Ascending aorta (tissue), 2 donors: ENCODE data around the gene ZNF423. TPM values are rescaled to one million over a fixed set of nuclear protein-coding genes. Genes with fewer than 3 reads are reported as not detected.

Experiments used
- DNase-seq, 2 donors: peaks; one replicate each; pipeline ENCODE4 v3.0.0-alpha.2; 2019; ENCODE audit warnings: low spot score in 2 of 2
- H3K27ac ChIP-seq, 2 donors: fragments of 200-600 bp; sonication (generic); one replicate each; pipeline ENCODE4 v1.5.1; 2016 to 2017; ENCODE audit warnings: mild to moderate bottlenecking in 1 of 2
- H3K27me3 ChIP-seq: fragments of 200-600 bp; sonication (generic); one replicate; pipeline ENCODE4 v1.5.1; 2017
- H3K36me3 ChIP-seq, 2 donors: fragments of 200-600 bp; sonication (generic); one replicate each; pipeline ENCODE4 v1.5.1; 2016
- H3K4me1 ChIP-seq, 2 donors: fragments of 200-600 bp; sonication (generic); one replicate each; pipeline ENCODE4 v1.5.1; 2016 to 2017; ENCODE audit warnings: mild to moderate bottlenecking in 1 of 2
- H3K4me3 ChIP-seq, 2 donors: fragments of 200-600 bp; sonication (generic); one replicate each; pipeline ENCODE4 v1.5.1; 2016 to 2017; ENCODE audit warnings: mild to moderate bottlenecking in 1 of 2
- H3K9me3 ChIP-seq, 2 donors: fragments of 200-600 bp; sonication (generic); one replicate each; pipeline ENCODE4 v1.5.1; 2016
- CTCF ChIP-seq, 3 experiments: fragments of 200-600 bp in 2 of 3; fragments of 450-650 bp in 1 of 3; sonication (generic) in 2 of 3; IDR thresholded peaks; one replicate each; pipeline ENCODE4 v1.5.1; 2016 to 2019; ENCODE audit warnings: antibody characterized with exemption in 3 of 3, mild to moderate bottlenecking in 1 of 3, moderate library complexity in 1 of 3
- intact Hi-C: fragments of 100-400 bp; cut with DNase I; formaldehyde crosslinking; loops from one replicate; pipeline ENCODE4 v1.15.1; 2023
- total RNA-seq: library from RNA; depleted of rRNA; stranded (reverse); fragments of >200 nt; gene quantifications from one replicate; pipeline ENCODE4 v1.1.0, GENCODE V29; 2016

The ZNF423 gene
- total RNA-seq, 1 donor from 2014 or later = 42.9 TPM

GRCh38 chr16:49730772-49731171, 125.1 kb downstream of the ZNF423 start:
- Histone ChIP-seq H3K9me3 (peaks cover 7 to 8% of the 10 kb centered on the region in 2 donors), H3K4me1 (no peaks in the 10 kb centered on the region), H3K27ac (no peak overlapping the region), H3K27me3 (no peaks in the 10 kb centered on the region), H3K4me3 (no peak overlapping the region), H3K36me3 (peaks cover 4 to 11% of the 10 kb centered on the region in 2 donors)
- intact Hi-C loops = no loop called here
- no peak for DNase-seq
- TF ChIP-seq CTCF (IDR thresholded peaks at IDR 0.05) = no peak

DNA sequence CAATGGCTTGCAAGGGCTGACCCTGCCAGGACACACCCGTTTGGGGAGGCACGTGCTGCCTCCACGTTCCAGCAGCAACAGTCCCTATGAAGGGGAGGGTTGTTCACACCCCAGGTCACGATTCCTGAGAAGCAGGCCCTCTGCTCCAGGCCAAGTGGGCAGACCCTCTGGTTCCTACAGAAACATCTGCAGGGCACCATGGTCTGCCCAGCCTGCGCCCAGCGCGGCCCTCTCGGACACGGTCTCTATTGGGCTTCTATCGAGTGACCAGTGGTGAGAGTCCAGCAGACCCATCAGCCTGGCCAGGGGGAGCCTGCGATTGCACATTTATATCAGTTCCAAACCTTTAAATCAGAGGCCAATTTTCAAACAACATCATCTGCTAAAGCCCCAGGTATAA, 128.3 kb downstream of the ZNF423 start:
- Histone ChIP-seq H3K36me3 (peaks cover 4 to 11% of the 10 kb centered on the region in 2 donors), H3K4me3 (no peak overlapping the region), H3K27ac (no peak overlapping the region), H3K4me1 (no peaks in the 10 kb centered on the region), H3K9me3 (peaks cover 7 to 8% of the 10 kb centered on the region in 2 donors), H3K27me3 (no peaks in the 10 kb centered on the region)
- no peak for TF ChIP-seq CTCF (IDR thresholded peaks at IDR 0.05)
- DNase-seq = no peak
- intact Hi-C loops = no loop called here

DNA sequence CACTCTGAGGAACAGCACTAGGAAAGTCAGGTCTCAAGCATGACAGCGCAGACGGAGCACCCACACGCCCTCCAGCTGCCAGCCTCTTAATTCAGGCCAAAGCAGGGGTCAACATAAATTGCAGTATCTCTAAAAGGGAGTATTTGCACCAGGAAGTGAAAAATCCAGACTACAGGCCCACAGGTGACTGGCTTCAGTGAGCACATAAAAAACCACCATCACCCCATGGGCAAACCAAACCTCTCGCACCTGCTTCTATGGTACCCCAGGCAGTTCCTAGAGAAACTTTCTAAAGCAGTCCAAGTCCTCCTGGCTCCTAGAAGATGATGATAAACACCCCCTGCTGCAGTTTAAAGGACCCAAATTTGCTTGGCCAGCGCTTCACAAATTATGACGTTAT, 129.8 kb downstream of the ZNF423 start:
- Histone ChIP-seq H3K4me3 (no peak overlapping the region), H3K36me3 (peaks cover 4 to 11% of the 10 kb centered on the region in 2 donors), H3K27ac (no peak overlapping the region), H3K9me3 (peaks cover 7 to 8% of the 10 kb centered on the region in 2 donors), H3K27me3 (no peaks in the 10 kb centered on the region), H3K4me1 (no peaks in the 10 kb centered on the region)
- intact Hi-C loops = no loop called here
- no peak for TF ChIP-seq CTCF (IDR thresholded peaks at IDR 0.05)
- no peak for DNase-seq

DNA sequence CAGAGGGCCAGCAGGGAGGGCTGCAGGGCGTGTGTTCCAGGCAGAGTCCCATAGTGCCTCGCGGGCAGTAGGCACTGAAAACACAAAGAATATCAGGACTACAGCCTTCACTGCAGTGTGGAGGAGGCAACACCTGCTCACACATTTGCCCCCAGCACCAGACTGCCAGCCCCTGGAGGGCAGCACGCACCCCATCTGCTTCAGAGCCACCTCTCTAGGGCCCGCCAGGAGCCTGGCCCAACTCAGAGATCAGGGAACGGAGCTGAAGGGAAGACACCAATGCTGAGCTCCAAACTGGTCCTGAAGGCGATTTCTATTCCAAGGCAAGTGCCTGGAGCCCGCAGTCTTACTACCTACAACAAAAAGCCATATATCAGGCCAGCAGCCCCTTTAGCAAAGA, 130.3 kb downstream of the ZNF423 start:
- Histone ChIP-seq H3K4me1 (no peaks in the 10 kb centered on the region), H3K9me3 (peaks cover 7 to 8% of the 10 kb centered on the region in 2 donors), H3K36me3 (peaks cover 4 to 11% of the 10 kb centered on the region in 2 donors), H3K4me3 (no peak overlapping the region), H3K27ac (no peak overlapping the region), H3K27me3 (no peaks in the 10 kb centered on the region)
- intact Hi-C loops = no loop called here
- DNase-seq = no peak
- no peak for TF ChIP-seq CTCF (IDR thresholded peaks at IDR 0.05)

DNA sequence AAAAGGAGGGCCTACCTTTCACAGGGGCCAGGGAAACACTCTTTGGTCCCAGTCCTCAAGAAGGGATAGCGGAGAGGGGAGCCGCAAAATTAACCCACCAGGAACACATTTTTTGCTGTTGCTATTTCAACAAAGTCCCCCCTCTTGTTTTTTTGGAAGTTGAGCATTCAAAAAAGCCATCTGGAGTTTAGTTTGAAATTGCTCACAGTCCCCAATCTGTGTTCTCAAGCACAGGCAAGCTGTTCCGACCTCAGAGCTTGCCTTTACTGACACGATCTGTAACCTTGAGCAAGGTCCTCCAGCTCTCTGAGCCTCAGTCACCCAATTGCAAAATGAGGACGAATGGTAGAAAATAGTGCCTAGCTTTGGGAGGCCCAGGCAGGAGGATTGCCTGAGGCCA, 131.1 kb downstream of the ZNF423 start:
- H3K27me3 ChIP-seq = no peaks in the 10 kb centered on the region
- peaks cover 2 to 4% of the 10 kb centered on the region in 2 donors for H3K36me3 ChIP-seq
- no peaks in the 10 kb centered on the region for H3K4me1 ChIP-seq
- no peak overlapping the region for H3K27ac ChIP-seq
- TF ChIP-seq CTCF (IDR thresholded peaks at IDR 0.05) = no peak
- H3K4me3 ChIP-seq = no peak overlapping the region
- H3K9me3 ChIP-seq = peaks cover 2 to 3% of the 10 kb centered on the region in 2 donors
- DNase-seq = no peak
- intact Hi-C loops = no loop called here

DNA sequence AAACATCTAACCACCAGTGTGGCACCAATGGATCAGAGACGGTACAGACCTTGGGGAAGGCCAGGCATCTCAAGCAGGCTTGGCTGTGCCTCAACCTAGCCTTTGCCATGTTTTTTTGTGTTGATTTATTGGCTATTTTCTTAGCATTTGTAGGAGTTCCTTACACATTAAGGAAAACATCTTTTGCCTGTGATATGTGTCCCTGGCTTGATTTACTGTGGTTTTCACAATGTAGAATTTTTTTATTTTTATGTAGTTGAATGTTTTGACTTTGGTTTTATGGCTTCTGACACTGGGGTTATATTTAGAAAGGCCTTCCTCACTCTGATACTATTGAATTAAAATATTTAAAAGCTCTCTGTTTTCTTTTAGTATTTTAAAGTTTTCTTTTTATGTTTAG, 132.6 kb downstream of the ZNF423 start:
- intact Hi-C loops = no loop called here
- H3K27ac ChIP-seq = peak overlapping the region in 1 of 2 donors; percentile 30
- no peaks in the 10 kb centered on the region for H3K4me1 ChIP-seq
- no peaks in the 10 kb centered on the region for H3K27me3 ChIP-seq
- no peak for DNase-seq
- H3K9me3 ChIP-seq = no peaks in the 10 kb centered on the region
- no peak for TF ChIP-seq CTCF (IDR thresholded peaks at IDR 0.05)
- no peak overlapping the region for H3K4me3 ChIP-seq
- H3K36me3 ChIP-seq = no peaks in the 10 kb centered on the region
